Measurements from ENCODE around the gene RBM28.
A peak's percentile ranks its signal among the peaks of the same experiment; 100 is the strongest.

RBM28 gene

GRCh38 chr7:128343554-128344430, at the start of gene RBM28:
RBM28 (minus strand) TSS chr7:128343908; CDS start chr7:128343793, 115 bp downstream.
- Histone ChIP-seq H3K36me3 (ENCODE audit: control insufficient read depth in 2 of 2, insufficient read depth in 2 of 2, low read length in 2 of 2) (peaks cover 0 to 3% of the 10 kb centered on the region in 2 donors), H3K4me1 (ENCODE audit: control insufficient read depth, insufficient read depth, low read length) (peaks cover 17% of the 10 kb centered on the region), H3K27me3 (ENCODE audit: control insufficient read depth in 1 of 2, insufficient read depth in 2 of 2, low read length in 2 of 2) (no peaks in the 10 kb centered on the region), H3K9ac (ENCODE audit: low read length in 2 of 2) (peak within 1 kb of the TSS; percentile 93 to 97), H3K9me3 (ENCODE audit: control insufficient read depth in 2 of 2, low read length in 2 of 2) (no peaks in the 10 kb centered on the region), H3K27ac (ENCODE audit: low read length) (peak within 1 kb of the TSS; percentile 74), H3K4me3 (ENCODE audit: low read length in 2 of 2) (peak within 1 kb of the TSS; percentile 93 to 94)

GRCh38 chr7:128392446-128393327, 49.0 kb upstream of the RBM28 start:
- H3K9me3 ChIP-seq (ENCODE audit: control insufficient read depth in 2 of 2, low read length in 2 of 2): no peaks in the 10 kb centered on the region
- H3K4me3 ChIP-seq (ENCODE audit: low read length in 2 of 2): no peak overlapping the region
- H3K9ac ChIP-seq (ENCODE audit: low read length in 2 of 2): no peak overlapping the region
- H3K4me1 ChIP-seq (ENCODE audit: control insufficient read depth, insufficient read depth, low read length): peaks cover 3% of the 10 kb centered on the region
- peaks cover 33 to 35% of the 10 kb centered on the region in 2 donors for H3K36me3 ChIP-seq (ENCODE audit: control insufficient read depth in 2 of 2, insufficient read depth in 2 of 2, low read length in 2 of 2)
- H3K27ac ChIP-seq (ENCODE audit: low read length): no peak overlapping the region
- H3K27me3 ChIP-seq (ENCODE audit: control insufficient read depth in 1 of 2, insufficient read depth in 2 of 2, low read length in 2 of 2): peaks cover 0 to 4% of the 10 kb centered on the region in 2 donors

- H3K36me3 ChIP-seq (ENCODE audit: control insufficient read depth in 2 of 2, insufficient read depth in 2 of 2, low read length in 2 of 2): peaks cover 25 to 28% of the 10 kb centered on the region in 2 donors
- H3K4me3 ChIP-seq (ENCODE audit: low read length in 2 of 2): no peak overlapping the region
- H3K27ac ChIP-seq (ENCODE audit: low read length): no peak overlapping the region
- H3K9me3 ChIP-seq (ENCODE audit: control insufficient read depth in 2 of 2, low read length in 2 of 2): no peaks in the 10 kb centered on the region
- peaks cover 0 to 4% of the 10 kb centered on the region in 2 donors for H3K27me3 ChIP-seq (ENCODE audit: control insufficient read depth in 1 of 2, insufficient read depth in 2 of 2, low read length in 2 of 2)
- H3K4me1 ChIP-seq (ENCODE audit: control insufficient read depth, insufficient read depth, low read length): peaks cover 10% of the 10 kb centered on the region
- H3K9ac ChIP-seq (ENCODE audit: low read length in 2 of 2): no peak overlapping the region
Measured at GRCh38 chr7:128391805-128392204, 48.1 kb upstream of the RBM28 start.

GRCh38 chr7:128390871-128391565, 47.3 kb upstream of the RBM28 start:
- H3K9ac ChIP-seq (ENCODE audit: low read length in 2 of 2): no peak overlapping the region
- no peak overlapping the region for H3K4me3 ChIP-seq (ENCODE audit: low read length in 2 of 2)
- H3K27me3 ChIP-seq (ENCODE audit: control insufficient read depth in 1 of 2, insufficient read depth in 2 of 2, low read length in 2 of 2): peaks cover 0 to 4% of the 10 kb centered on the region in 2 donors
- peaks cover 20 to 21% of the 10 kb centered on the region in 2 donors for H3K36me3 ChIP-seq (ENCODE audit: control insufficient read depth in 2 of 2, insufficient read depth in 2 of 2, low read length in 2 of 2)
- H3K27ac ChIP-seq (ENCODE audit: low read length): no peak overlapping the region
- H3K4me1 ChIP-seq (ENCODE audit: control insufficient read depth, insufficient read depth, low read length): peaks cover 10% of the 10 kb centered on the region
- H3K9me3 ChIP-seq (ENCODE audit: control insufficient read depth in 2 of 2, low read length in 2 of 2): no peaks in the 10 kb centered on the region

GRCh38 chr7:128389618-128390329, 46.1 kb upstream of the RBM28 start:
- Histone ChIP-seq H3K4me1 (ENCODE audit: control insufficient read depth, insufficient read depth, low read length) (peaks cover 10% of the 10 kb centered on the region), H3K27ac (ENCODE audit: low read length) (no peak overlapping the region), H3K9me3 (ENCODE audit: control insufficient read depth in 2 of 2, low read length in 2 of 2) (no peaks in the 10 kb centered on the region), H3K9ac (ENCODE audit: low read length in 2 of 2) (no peak overlapping the region), H3K27me3 (ENCODE audit: control insufficient read depth in 1 of 2, insufficient read depth in 2 of 2, low read length in 2 of 2) (peaks cover 0 to 4% of the 10 kb centered on the region in 2 donors), H3K4me3 (ENCODE audit: low read length in 2 of 2) (no peak overlapping the region), H3K36me3 (ENCODE audit: control insufficient read depth in 2 of 2, insufficient read depth in 2 of 2, low read length in 2 of 2) (peaks cover 8 to 10% of the 10 kb centered on the region in 2 donors)

GRCh38 chr7:128389085-128389617, 45.4 kb upstream of the RBM28 start:
- H3K27me3 ChIP-seq (ENCODE audit: control insufficient read depth in 1 of 2, insufficient read depth in 2 of 2, low read length in 2 of 2): peaks cover 0 to 4% of the 10 kb centered on the region in 2 donors
- H3K9ac ChIP-seq (ENCODE audit: low read length in 2 of 2): no peak overlapping the region
- H3K9me3 ChIP-seq (ENCODE audit: control insufficient read depth in 2 of 2, low read length in 2 of 2): no peaks in the 10 kb centered on the region
- peaks cover 3 to 8% of the 10 kb centered on the region in 2 donors for H3K36me3 ChIP-seq (ENCODE audit: control insufficient read depth in 2 of 2, insufficient read depth in 2 of 2, low read length in 2 of 2)
- no peak overlapping the region for H3K4me3 ChIP-seq (ENCODE audit: low read length in 2 of 2)
- H3K27ac ChIP-seq (ENCODE audit: low read length): no peak overlapping the region
- H3K4me1 ChIP-seq (ENCODE audit: control insufficient read depth, insufficient read depth, low read length): peaks cover 10% of the 10 kb centered on the region

- H3K27me3 ChIP-seq (ENCODE audit: control insufficient read depth in 1 of 2, insufficient read depth in 2 of 2, low read length in 2 of 2): peaks cover 0 to 4% of the 10 kb centered on the region in 2 donors
- H3K4me1 ChIP-seq (ENCODE audit: control insufficient read depth, insufficient read depth, low read length): peaks cover 10% of the 10 kb centered on the region
- no peaks in the 10 kb centered on the region for H3K9me3 ChIP-seq (ENCODE audit: control insufficient read depth in 2 of 2, low read length in 2 of 2)
- peaks cover 0 to 3% of the 10 kb centered on the region in 2 donors for H3K36me3 ChIP-seq (ENCODE audit: control insufficient read depth in 2 of 2, insufficient read depth in 2 of 2, low read length in 2 of 2)
- peak overlapping the region in 1 of 2 donors; percentile 58 for H3K9ac ChIP-seq (ENCODE audit: low read length in 2 of 2)
- H3K27ac ChIP-seq (ENCODE audit: low read length): no peak overlapping the region
- no peak overlapping the region for H3K4me3 ChIP-seq (ENCODE audit: low read length in 2 of 2)
Measured at GRCh38 chr7:128388145-128388485, 44.4 kb upstream of the RBM28 start.

GRCh38 chr7:128387216-128388144, 43.8 kb upstream of the RBM28 start:
- Histone ChIP-seq H3K27me3 (ENCODE audit: control insufficient read depth in 1 of 2, insufficient read depth in 2 of 2, low read length in 2 of 2) (peaks cover 0 to 4% of the 10 kb centered on the region in 2 donors), H3K36me3 (ENCODE audit: control insufficient read depth in 2 of 2, insufficient read depth in 2 of 2, low read length in 2 of 2) (no peaks in the 10 kb centered on the region), H3K4me1 (ENCODE audit: control insufficient read depth, insufficient read depth, low read length) (peaks cover 10% of the 10 kb centered on the region), H3K9me3 (ENCODE audit: control insufficient read depth in 2 of 2, low read length in 2 of 2) (no peaks in the 10 kb centered on the region), H3K9ac (ENCODE audit: low read length in 2 of 2) (peak overlapping the region in 1 of 2 donors; percentile 58), H3K27ac (ENCODE audit: low read length) (no peak overlapping the region), H3K4me3 (ENCODE audit: low read length in 2 of 2) (peak overlapping the region in 1 of 2 donors; percentile 35)
